HepG2 (cell line): Measurements from ENCODE around the gene MAP3K14. TPM values are rescaled to one million over a fixed set of nuclear protein-coding genes. Genes with fewer than 3 reads are reported as not detected.

Experiments used
- BCL6 ChIP-seq: IDR thresholded peaks from 2 replicates; pipeline ENCODE4 v1.6.1; 2016; ENCODE audit warnings: missing genetic modification reagents, missing compliant biosample characterization
- FOXP1 ChIP-seq, 2 experiments: fragments of 450-650 bp in 1 of 2; IDR thresholded peaks; 2 replicates each; pipeline ENCODE4 v1.6.1; 2017 to 2018; ENCODE audit warnings: antibody characterized with exemption in 1 of 2
- HNRNPUL1 ChIP-seq: fragments of 200-400 bp; formaldehyde crosslinking; IDR thresholded peaks from 2 replicates; pipeline ENCODE4 v1.6.1; 2017; ENCODE audit warnings: low read depth, mild to moderate bottlenecking, low read length, moderate library complexity
- JDP2 ChIP-seq: sonication (generic); formaldehyde crosslinking; IDR thresholded peaks from 2 replicates; pipeline ENCODE4 v1.8.1; 2022; ENCODE audit warnings: missing genetic modification reagents, borderline replicate concordance
- MIER3 ChIP-seq: IDR thresholded peaks from 2 replicates; pipeline ENCODE4 v1.6.1; 2016; ENCODE audit warnings: missing compliant biosample characterization, borderline replicate concordance
- NCOR1 ChIP-seq: fragments of 200-600 bp; sonication (generic); IDR thresholded peaks from 2 replicates; pipeline ENCODE4 v1.7.0; 2017; ENCODE audit warnings: antibody characterized with exemption, low read length, borderline replicate concordance
- NFE2 ChIP-seq: sonication (generic); formaldehyde crosslinking; IDR thresholded peaks from 2 replicates; pipeline ENCODE4 v1.4.0; 2020; ENCODE audit warnings: missing genetic modification reagents
- NONO ChIP-seq, 2 experiments: fragments of 450-650 bp in 1 of 2; sonication (generic) in 1 of 2; formaldehyde crosslinking in 1 of 2; IDR thresholded peaks in 1 of 2; conservative IDR thresholded peaks in 1 of 2; 2 replicates each; pipeline versions ENCODE4 v1.6.1 to v1.8.0; 2017 to 2022; ENCODE audit warnings: mild to moderate bottlenecking in 1 of 2, missing genetic modification reagents in 1 of 2, moderate library complexity in 1 of 2
- NR3C1 ChIP-seq: sonication (generic); formaldehyde crosslinking; IDR thresholded peaks from 2 replicates; pipeline ENCODE4 v1.4.0; 2020; ENCODE audit warnings: missing genetic modification reagents
- RELA ChIP-seq: sonication (generic); formaldehyde crosslinking; IDR thresholded peaks from 2 replicates; pipeline ENCODE4 v1.4.0; 2020; ENCODE audit warnings: missing genetic modification reagents
- SMC3 ChIP-seq: IDR thresholded peaks from 2 replicates; pipeline ENCODE4 v1.6.1; 2011; ENCODE audit warnings: low read length, improper control_type of control experiment
- SOX13 ChIP-seq, 3 experiments: fragments of 450-650 bp in 1 of 3; sonication (generic) in 1 of 3; formaldehyde crosslinking in 1 of 3; IDR thresholded peaks in 2 of 3; conservative IDR thresholded peaks in 1 of 3; 2 replicates each; pipeline versions ENCODE4 v1.5.0 to v1.6.1; 2016 to 2020; ENCODE audit warnings: antibody characterized with exemption in 1 of 3, mild to moderate bottlenecking in 1 of 3, missing compliant biosample characterization in 1 of 3, missing genetic modification reagents in 1 of 3, moderate library complexity in 1 of 3
- TBP ChIP-seq: sonication (generic); formaldehyde crosslinking; IDR thresholded peaks from 2 replicates; pipeline ENCODE4 v1.5.0; 2020; ENCODE audit warnings: missing genetic modification reagents
- ZNF180 ChIP-seq: sonication (generic); formaldehyde crosslinking; IDR thresholded peaks from 2 replicates; pipeline ENCODE4 v1.4.0; 2020; ENCODE audit warnings: low read depth, missing genetic modification reagents, borderline replicate concordance
- ZNF350 ChIP-seq: sonication (generic); formaldehyde crosslinking; IDR thresholded peaks from 2 replicates; pipeline ENCODE4 v1.4.0; 2020; ENCODE audit warnings: mild to moderate bottlenecking, low read depth, missing genetic modification reagents, borderline replicate concordance
- ZNF781 ChIP-seq: sonication (generic); formaldehyde crosslinking; IDR thresholded peaks from 2 replicates; pipeline ENCODE4 v1.5.1; 2020; ENCODE audit warnings: borderline replicate concordance, mild to moderate bottlenecking, missing genetic modification reagents; ENCODE audit errors: not compliant biosample characterization
- polyA plus RNA-seq, 8 experiments: library from polyadenylated mRNA; depleted of rRNA in 3 of 8; stranded (reverse) in 7 of 8; unstranded in 1 of 8; fragments of >200 nt; fragmentation: Illumina TruSeq in 4 of 8; extraction: Trizol in 4 of 8; gene quantifications; 2 replicates each; pipeline versions ENCODE4 v1.2.1 to v1.2.3, GENCODE V29; 2011 to 2016; ENCODE audit warnings: low read depth in 4 of 8, missing spikeins in 1 of 8, mixed read lengths in 1 of 8; ENCODE audit not compliant: insufficient read depth in 1 of 8
- total RNA-seq, 5 experiments: library from RNA; depleted of rRNA; stranded (reverse); fragments of >200 nt; fragmentation: Illumina TruSeq; extraction: Trizol; gene quantifications; 2 replicates each; pipeline ENCODE4 v1.2.3, GENCODE V29; 2016; ENCODE audit warnings: low read depth in 1 of 5
- TF ChIP-seq, protein P1 (sequence below): sonication (generic); formaldehyde crosslinking; IDR thresholded peaks from 2 replicates; pipeline ENCODE4 v1.8.0; 2022; ENCODE audit warnings: missing genetic modification reagents, mild to moderate bottlenecking, borderline replicate concordance
- TF ChIP-seq, protein P2 (sequence below): sonication (generic); formaldehyde crosslinking; IDR thresholded peaks from 2 replicates; pipeline ENCODE4 v1.8.1; 2023; ENCODE audit warnings: mild to moderate bottlenecking, missing genetic modification reagents, borderline replicate concordance
- TF ChIP-seq, protein P3 (sequence below): sonication (generic); formaldehyde crosslinking; IDR thresholded peaks from 2 replicates; pipeline ENCODE4 v1.5.0; 2020; ENCODE audit warnings: mild to moderate bottlenecking, missing genetic modification reagents, borderline replicate concordance

Gene MAP3K14
- total and polyA plus RNA-seq, 2 of the 13 experiments (the other 11 are each of a cell fraction or from before 2014, with no cell fraction given), result 2.6 TPM

DNA sequence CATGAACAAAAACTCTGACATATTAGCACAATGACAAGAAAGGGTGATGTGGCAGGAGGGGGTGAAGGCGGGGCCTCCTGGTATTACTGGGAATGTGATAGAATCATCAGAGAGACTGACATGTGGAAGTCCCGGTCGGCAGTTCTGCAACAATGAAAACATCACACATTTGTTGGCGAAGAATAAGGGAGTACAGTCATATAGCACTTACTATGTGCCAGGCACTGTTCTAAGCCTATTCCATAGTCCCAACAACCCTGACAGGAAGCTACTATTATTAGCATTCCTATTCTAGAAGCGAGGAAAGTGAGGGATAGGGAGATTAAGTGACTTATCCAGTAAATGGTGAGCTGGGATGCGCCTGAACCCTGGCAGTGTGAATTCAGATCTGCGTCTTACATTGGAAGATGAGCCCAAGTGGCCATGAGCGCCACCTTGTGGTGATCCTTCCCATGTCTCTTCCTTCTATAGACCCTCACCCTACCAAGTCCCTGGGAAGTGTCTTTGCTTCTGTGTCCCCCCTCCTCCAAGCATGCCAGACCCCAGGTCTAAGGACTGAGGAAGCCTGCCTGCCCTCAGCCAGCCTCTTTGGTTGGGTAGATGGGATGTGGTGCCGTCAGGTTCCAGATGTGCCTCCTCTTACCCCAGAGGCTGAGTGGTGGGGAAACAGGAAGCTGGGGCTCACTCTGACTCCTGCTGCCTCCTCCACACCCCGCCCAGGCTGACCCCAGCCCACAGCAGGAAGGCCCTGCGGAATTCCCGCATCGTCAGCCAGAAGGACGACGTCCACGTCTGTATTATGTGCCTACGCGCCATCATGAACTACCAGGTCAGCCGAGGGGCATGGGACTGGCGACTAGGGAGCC is 81.2 kb downstream of the MAP3K14 start (continued):
- TF ChIP-seq ZNF781 (CRISPR knock-in tag), result no peak
- TF ChIP-seq, protein P1, sequence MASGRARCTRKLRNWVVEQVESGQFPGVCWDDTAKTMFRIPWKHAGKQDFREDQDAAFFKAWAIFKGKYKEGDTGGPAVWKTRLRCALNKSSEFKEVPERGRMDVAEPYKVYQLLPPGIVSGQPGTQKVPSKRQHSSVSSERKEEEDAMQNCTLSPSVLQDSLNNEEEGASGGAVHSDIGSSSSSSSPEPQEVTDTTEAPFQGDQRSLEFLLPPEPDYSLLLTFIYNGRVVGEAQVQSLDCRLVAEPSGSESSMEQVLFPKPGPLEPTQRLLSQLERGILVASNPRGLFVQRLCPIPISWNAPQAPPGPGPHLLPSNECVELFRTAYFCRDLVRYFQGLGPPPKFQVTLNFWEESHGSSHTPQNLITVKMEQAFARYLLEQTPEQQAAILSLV (CRISPR knock-in tag), result no peak
- no peak for TF ChIP-seq TBP (CRISPR knock-in tag)
- no peak for TF ChIP-seq SOX13 (IDR thresholded peaks at IDR 0.05)
- no peak for TF ChIP-seq SOX13 (CRISPR knock-in tag; conservative IDR thresholded peaks at IDR 0.05 in 1 of 2, IDR thresholded peaks at IDR 0.05 in 1 of 2)
- TF ChIP-seq NR3C1 (CRISPR knock-in tag), result no peak
- no peak for TF ChIP-seq ZNF180 (CRISPR knock-in tag)
- no peak for TF ChIP-seq NFE2
- no peak for TF ChIP-seq MIER3
- no peak for TF ChIP-seq NONO (IDR thresholded peaks at IDR 0.05)
- no peak for TF ChIP-seq NONO (CRISPR knock-in tag; conservative IDR thresholded peaks at IDR 0.05)
- no peak for TF ChIP-seq FOXP1 (IDR thresholded peaks at IDR 0.05)
- no peak for TF ChIP-seq FOXP1 (CRISPR knock-in tag; IDR thresholded peaks at IDR 0.05)
- no peak for TF ChIP-seq HNRNPUL1
- peak; percentile 54; the same call in 1 of the 2 replicates for TF ChIP-seq SMC3
- TF ChIP-seq NCOR1, result no peak
- TF ChIP-seq, protein P2, sequence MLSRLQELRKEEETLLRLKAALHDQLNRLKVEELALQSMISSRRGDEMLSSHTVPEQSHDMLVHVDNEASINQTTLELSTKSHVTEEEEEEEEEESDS (CRISPR knock-in tag), result no peak
- no peak for TF ChIP-seq RELA
- TF ChIP-seq, protein P3, sequence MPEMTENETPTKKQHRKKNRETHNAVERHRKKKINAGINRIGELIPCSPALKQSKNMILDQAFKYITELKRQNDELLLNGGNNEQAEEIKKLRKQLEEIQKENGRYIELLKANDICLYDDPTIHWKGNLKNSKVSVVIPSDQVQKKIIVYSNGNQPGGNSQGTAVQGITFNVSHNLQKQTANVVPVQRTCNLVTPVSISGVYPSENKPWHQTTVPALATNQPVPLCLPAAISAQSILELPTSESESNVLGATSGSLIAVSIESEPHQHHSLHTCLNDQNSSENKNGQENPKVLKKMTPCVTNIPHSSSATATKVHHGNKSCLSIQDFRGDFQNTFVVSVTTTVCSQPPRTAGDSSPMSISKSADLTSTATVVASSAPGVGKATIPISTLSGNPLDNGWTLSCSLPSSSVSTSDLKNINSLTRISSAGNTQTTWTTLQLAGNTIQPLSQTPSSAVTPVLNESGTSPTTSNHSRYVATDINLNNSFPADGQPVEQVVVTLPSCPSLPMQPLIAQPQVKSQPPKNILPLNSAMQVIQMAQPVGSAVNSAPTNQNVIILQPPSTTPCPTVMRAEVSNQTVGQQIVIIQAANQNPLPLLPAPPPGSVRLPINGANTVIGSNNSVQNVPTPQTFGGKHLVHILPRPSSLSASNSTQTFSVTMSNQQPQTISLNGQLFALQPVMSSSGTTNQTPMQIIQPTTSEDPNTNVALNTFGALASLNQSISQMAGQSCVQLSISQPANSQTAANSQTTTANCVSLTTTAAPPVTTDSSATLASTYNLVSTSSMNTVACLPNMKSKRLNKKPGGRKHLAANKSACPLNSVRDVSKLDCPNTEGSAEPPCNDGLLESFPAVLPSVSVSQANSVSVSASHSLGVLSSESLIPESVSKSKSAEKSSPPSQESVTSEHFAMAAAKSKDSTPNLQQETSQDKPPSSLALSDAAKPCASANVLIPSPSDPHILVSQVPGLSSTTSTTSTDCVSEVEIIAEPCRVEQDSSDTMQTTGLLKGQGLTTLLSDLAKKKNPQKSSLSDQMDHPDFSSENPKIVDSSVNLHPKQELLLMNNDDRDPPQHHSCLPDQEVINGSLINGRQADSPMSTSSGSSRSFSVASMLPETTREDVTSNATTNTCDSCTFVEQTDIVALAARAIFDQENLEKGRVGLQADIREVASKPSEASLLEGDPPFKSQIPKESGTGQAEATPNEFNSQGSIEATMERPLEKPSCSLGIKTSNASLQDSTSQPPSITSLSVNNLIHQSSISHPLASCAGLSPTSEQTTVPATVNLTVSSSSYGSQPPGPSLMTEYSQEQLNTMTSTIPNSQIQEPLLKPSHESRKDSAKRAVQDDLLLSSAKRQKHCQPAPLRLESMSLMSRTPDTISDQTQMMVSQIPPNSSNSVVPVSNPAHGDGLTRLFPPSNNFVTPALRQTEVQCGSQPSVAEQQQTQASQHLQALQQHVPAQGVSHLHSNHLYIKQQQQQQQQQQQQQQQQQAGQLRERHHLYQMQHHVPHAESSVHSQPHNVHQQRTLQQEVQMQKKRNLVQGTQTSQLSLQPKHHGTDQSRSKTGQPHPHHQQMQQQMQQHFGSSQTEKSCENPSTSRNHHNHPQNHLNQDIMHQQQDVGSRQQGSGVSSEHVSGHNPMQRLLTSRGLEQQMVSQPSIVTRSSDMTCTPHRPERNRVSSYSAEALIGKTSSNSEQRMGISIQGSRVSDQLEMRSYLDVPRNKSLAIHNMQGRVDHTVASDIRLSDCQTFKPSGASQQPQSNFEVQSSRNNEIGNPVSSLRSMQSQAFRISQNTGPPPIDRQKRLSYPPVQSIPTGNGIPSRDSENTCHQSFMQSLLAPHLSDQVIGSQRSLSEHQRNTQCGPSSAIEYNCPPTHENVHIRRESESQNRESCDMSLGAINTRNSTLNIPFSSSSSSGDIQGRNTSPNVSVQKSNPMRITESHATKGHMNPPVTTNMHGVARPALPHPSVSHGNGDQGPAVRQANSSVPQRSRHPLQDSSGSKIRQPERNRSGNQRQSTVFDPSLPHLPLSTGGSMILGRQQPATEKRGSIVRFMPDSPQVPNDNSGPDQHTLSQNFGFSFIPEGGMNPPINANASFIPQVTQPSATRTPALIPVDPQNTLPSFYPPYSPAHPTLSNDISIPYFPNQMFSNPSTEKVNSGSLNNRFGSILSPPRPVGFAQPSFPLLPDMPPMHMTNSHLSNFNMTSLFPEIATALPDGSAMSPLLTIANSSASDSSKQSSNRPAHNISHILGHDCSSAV (CRISPR knock-in tag), result no peak
- TF ChIP-seq JDP2 (CRISPR knock-in tag), result no peak
- no peak for TF ChIP-seq BCL6 (CRISPR knock-in tag)
- TF ChIP-seq ZNF350 (CRISPR knock-in tag), result no peak
